DMS53 treated with DMSO at 0.1 percent for 48 hours (cell line): ENCODE data around the gene CLASP1.
"Not testable (repeated sequence)": the region's sequence is repeated elsewhere in the genome, so short reads cannot be mapped to it uniquely, and the experiment has no call there.

Experiments
- DNase-seq: peaks from one replicate; lab custom pipeline; 2025; ENCODE audit not compliant: unreplicated experiment; lab: John Stamatoyannopoulos, UW

CLASP1 gene

DNA sequence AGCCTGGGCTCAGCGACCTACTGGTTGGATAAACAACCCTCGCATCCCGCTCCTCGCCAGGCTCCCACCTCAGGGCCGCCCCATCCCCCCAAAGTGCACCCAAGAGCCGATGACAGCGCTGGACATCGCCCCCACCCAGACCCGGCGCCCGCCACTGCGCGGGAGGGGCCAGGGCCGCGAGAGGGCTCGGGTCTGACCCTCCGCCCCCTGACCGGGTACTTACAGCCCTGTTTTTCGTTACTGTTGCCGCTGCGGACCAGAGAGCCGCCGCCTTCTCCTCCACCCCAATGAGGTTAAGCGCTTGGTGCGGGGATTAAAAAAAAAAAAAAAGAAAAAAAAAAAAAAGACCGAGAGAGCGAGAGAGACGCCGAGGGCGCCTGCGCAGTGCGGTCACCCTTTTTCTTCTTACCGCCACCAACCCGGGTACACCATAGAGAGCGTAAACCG lies at the start of gene CLASP1:
Gene CLASP1 (minus strand): TSS at position 314 of the 447 bp plus-strand sequence. CDS start 43,567 bp downstream, outside the sequence.
- DNase-seq, result no peak

DNA sequence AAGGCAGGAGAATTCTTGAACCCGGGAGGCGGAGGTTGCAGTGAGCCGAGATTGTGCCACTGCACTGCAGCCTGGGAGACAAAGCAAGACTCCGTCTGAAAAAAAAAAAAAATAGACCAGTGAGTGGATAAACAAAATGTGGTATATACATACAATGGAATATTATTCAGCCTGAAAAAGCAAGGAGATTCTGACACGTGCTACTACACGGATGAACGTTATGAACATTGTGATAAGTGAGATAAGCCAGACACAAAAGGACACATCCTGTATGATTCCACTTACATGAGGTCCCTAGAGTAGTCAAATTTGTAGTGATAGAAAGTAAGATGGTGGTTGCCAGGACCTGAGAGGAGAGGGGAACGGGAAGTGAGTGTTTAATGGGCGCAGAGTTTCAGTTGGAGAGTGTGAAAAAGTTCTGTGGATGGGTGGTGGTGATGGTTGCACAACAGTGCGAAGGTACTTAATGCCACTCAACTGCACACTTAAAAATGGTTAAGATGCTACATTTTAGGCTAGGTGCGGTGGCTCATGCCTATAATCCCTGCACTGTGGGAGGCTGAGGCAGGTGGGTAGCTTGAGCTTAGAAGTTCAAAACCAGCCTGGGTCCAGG lies 49.2 kb upstream of the CLASP1 start:
- DNase-seq, result no peak

GRCh38 chr2:121697108-121697631 lies 47.9 kb upstream of the CLASP1 start:
- no peak for DNase-seq

DNA sequence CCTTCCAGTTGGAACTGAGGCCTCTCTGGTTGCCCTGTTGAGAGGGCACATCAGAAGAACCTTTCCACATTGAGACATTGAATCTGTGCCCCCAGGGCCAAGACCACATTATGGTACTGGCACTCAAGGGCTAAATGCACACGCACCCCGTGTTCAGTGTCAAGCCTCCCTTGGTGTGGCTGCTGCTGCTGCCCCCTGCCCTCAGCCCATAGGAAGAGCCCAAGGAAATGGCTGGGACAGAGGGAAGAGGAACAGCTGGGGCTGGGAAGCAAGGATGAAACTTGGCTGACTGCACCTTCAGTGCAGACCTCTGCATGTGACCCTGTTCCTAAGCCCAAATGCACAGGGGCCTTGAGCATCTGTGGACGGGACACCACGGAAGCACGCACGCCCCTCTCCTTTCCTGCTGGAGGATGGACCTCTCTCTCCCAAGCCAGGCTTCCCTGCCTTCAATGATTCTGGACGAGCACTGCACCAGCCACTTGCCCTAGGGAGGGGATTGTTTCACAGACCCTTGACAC lies 47.2 kb upstream of the CLASP1 start:
- no peak for DNase-seq

DNA sequence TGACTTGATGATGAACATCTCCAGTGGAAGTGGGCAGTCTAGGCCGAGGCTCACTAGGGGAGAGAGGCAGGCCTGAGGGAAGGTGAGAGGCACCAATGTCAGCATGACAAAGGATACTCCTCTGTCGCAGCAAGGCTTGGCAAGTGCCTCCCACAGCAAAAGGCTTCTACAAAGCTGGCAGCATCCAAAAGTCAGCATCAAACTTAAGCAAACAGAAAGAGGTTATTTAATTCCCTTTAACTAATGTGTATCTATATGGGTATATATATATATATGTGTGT lies 45.8 kb upstream of the CLASP1 start:
- no peak for DNase-seq

DNA sequence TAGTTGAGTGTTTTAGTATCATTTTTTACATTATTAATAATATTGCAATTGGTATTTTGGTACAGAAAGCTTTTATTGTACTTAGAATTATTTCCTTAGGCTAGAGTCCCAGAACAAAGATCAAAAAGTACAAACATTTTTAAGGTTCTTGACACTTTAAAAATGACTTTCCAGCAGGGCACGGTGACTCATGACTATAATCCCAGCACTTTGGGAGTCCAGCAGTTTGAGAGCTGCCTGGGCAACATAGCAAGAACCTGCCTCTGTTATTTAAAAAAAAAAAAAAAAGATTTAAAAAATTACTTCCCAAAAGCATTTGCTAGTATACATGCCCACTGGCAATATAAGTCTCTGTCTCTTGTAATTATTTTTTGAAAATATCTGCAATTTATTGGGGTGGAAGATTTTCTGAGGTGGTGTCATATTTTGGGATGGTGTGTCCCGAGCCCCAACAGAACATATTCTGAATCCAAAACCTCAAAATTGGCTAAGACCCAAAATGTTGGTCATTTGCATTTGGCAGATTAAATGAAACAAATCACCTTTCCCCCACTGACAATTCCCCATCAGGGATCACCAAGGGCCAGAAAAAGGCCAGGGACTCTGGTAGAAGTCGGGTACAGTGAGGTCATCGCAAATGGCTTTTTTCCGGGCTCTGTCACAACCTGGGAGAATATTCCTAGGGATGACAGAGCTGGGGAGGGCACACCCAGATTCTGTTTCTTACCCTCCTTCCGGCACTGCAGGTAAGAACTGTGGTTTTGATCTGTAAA lies 45.3 kb upstream of the CLASP1 start:
- no peak for DNase-seq

DNA sequence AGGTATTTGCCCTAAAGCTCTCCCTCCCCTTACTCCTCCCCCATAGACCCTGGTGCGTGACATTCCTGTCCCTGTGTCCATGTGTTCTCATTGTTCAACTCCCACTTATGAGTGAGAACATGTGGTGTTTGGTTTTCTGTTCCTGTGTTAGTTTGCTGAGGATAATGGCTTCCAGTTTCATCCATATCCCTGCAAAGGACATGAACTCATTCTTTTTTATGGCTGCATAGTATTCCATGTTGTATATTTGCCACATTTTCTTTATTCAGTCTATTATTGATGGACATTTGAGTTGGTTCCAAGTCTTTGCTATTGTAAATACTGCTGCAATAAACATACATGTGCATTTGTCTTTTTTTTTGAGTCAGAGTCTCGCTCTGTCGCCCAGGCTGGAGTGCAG lies 41.3 kb upstream of the CLASP1 start:
- not testable (repeated sequence) for DNase-seq

DNA sequence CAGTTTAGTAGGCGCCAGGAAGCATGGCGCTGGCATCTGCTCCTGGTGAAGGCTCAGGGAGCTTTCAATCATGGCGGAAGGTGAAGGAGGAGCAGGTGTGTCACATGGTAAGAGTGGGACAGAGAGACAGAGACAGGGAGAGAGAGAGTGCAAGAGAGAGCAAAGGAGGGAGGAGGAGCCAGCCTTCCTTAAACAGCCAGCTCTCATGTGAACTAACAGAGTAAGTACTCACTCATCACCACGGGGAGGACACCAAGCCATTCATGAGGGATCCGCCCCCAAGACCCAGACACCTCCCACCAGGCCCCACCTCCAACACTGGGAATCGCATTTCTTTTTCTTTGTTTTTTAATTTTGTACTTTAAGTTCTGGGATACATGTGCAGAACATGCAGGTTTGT lies 40.8 kb upstream of the CLASP1 start:
- no peak for DNase-seq

DNA sequence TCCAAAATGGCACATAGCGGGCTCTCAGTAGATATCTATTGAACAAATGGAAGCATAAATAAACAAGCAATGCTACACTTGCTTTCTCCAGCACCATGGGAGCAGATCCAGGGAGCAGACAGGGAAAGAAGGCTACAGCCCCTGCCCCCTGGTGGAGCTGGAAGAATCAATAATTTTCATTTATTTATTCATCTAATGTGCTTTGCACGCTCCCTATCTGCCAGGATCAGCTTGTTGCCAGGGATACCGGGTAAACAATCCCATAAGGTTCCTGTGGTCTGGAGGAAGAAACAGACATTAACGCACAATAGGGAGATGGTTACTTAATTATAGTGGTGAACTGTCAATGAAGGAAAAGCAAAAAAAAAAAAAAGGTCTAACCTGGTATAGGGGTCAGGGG lies 40.1 kb upstream of the CLASP1 start:
- peak; percentile 6 for DNase-seq

DNA sequence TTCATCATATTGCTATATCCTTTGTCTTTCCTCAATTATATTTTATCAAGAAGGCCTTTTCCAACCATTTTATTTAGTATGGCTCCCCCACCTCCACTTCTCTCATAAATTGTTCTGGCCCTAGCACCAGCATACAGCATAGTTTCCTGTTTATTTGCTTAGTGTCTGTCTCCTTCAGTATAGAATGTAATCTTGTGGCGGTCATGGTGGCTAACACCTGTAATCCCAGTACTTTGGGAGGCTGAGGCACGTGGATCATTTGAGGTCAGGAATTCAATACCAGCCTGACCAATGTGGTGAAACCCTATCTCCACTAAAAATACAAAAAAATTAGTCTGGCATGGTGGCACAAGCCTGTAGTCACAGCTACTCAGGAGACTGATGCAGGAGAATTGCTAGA lies 39.6 kb upstream of the CLASP1 start:
- no peak for DNase-seq

- DNase-seq, result no peak
Measured at GRCh38 chr2:121686902-121687301, 37.6 kb upstream of the CLASP1 start.

GRCh38 chr2:121686218-121686617 lies 37.0 kb upstream of the CLASP1 start:
- DNase-seq, result no peak

DNA sequence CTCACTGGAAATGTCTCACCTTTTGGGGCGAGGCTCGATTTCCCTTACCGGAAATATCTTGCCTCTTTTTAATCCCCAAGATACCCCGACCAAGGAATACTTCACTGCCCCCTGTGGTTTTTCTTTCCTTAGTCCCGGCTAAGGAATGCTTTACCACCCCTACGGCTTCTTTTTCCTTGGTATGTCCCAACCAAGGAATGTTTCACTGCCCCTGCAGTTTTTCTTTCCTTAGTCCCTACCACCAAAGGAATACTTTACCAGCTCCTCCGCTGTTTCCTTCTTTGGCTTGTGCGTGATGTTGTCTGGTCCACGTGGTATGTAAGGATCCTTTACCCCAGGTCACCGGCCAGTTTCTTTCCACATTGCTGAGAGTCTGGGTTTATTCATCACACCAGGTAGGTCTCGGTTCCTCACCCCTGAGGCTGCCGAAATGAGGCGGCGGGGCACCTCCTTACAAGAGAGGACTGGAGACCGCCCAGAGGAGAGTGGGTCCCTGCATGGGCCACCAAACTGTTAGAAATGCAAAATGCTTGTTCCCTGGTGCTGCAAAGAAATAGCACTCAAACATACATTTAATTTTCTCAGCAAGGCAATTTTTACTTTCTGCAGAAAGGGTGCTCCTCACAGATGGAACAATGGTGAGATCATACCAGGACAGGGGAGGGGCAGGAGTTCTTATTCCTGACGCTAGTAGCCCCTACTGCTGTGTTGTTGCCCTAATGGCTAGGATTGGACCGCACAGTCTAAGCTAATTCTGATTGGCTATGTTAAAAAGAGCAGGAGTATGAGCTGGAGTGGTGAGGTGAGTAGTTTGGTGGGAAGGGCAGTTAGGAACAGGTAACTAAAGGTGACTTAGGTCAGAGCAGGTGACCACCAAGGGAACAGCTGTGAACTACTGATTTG lies 33.4 kb upstream of the CLASP1 start:
- no peak for DNase-seq

DNA sequence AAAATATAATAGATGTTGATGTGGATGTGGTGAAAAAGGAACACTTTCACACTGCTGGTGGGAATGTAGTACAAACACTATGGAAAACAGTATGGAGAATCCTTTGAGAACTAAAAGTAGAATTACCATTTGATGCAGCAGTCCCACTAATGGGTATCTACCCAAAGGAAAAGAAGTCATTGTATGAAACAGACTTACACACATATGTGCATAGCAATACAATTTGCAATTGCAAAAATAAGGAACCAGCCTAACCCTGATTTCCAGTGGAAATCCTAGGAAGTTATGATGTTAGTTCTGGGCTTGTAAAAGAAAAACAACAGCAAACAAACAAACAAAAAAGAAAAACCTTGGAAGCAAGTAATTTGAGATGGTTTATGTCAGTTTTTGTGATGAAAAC lies 28.6 kb upstream of the CLASP1 start:
- DNase-seq, result no peak

DNA sequence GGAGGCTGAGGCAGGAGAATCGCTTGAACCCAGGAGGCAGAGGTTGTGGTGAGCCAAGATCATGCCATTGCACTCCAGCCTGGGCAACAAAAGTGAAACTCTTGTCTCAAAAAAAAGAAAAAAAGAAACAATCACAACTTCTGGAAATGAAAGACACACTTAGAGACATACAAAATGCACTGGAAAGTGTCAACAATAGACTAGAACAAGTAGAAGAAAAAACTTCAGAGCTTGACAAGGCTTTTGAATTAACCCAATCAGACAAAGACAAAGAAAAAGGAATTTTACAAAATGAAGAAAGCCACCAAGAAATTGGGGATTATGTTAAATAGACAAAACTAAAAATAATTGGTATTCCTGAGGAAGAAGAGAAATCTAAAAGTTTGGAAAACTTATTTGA lies 22.4 kb upstream of the CLASP1 start:
- DNase-seq, result not testable (repeated sequence)

DNA sequence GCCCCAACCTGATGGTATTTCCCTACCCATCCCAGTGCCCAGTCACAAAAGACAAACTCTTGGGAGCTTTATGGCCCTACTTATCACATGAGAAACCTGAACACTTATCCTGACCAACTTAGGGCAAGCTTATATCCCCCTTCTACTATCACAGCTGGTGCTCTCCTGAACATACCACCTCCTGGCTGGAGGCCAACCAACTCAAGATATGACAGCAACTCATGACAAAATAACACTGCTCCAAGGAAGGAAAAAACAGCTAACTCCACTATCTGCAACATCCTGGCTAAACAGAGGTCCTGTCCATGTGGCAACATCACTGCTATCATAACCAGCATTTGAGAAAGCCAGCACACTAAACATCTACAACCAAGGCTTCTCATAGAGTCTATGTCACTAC lies 20.9 kb upstream of the CLASP1 start:
- DNase-seq, result no peak

DNA sequence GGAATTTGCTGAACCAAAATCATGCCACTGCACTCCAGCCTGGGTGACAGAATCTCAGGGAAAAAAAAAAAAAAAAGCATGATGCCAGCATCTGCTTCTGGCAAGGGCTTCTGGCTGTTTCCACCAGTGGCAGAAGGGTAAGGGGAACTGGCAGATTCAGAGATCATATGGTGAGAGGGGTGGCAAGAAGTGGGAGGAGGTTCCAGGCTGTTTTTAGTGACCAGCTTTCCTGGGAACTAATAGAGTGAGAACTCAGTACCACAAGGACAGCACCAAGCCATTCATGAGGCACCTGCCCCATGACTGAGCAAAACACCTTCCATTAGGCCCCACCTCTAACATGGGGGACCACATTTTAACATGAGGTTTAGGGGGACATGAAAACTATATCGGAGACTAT lies 18.4 kb upstream of the CLASP1 start:
- DNase-seq, result no peak

DNA sequence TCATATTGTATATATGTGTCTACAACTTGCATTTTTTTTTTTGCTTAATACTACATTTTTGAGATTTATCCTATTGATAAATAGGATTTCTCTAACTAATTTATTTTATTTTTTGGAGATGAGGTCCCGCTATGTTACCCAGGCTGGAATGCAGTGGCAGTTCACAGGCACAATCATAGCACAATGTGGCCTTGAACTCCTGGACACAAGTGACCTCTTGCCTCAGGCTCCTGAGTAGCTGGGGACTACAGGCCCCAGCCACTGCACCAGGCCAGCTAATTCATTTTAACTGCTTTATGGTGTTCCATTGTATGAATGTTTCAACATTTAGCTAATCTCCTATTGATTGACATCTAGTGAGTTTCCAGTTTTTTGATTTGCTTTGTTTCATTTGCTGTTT lies 16.8 kb upstream of the CLASP1 start:
- DNase-seq, result no peak

DNA sequence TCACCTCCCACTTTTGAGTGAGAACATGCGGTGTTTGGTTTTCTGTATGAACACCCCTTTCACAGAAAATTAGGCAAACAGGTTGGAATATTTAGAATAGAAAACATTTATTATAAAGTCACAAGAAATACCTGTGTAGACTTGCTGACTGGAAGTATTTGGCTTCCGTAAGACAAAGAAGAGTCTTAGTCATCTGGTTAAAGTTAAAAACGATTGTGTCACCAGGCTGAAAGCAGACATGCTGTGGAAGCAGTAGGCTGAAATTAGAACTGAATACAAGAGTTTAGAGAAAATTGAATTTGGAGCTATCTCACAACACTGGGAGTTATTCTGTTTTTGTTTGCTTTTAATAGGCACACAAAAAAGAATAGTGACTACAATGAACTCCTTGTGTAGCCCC lies 16.2 kb upstream of the CLASP1 start:
- DNase-seq, result no peak

DNA sequence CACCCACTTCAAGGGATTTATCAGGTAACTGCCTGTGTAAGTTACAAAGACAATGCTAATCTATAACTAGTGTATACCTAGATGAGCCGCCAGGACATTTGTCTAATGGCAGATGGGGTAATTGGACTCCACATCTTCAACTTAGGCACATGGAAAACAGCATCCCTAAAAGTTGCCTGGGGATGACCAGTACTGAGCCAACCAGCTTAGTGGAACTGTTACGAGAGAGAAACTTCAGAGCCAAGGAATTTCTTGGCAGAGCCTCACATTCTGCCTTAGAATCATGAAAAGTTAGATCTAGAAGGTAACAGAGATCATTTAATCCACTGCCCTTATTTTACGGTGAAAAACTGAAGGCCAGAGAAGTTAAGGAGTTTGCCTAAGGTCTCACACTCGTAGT lies 15.5 kb upstream of the CLASP1 start:
- no peak for DNase-seq

DNA sequence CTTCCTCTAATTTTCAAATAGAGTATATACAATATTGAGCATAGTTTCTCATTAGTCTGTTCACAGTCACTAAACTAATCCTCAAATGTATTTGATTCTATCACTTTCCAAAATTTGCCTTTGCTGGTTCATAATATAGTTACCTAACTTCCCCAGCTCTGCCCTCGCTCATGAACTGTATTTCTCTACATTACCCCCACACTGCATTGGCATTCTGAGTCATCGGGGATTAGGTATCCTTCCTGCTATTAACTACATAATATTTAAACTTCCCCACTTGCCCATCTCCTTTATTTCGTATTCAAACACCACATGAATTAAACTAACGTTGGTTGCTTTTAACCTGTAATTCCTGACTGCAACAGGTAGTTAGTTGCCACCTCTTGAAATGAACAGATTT lies 14.8 kb upstream of the CLASP1 start:
- DNase-seq, result no peak
